IPS-18a (cell line): ENCODE results near the gene ATXN7.

Experiments used
- H3K27ac ChIP-seq: one replicate; pipeline ENCODE4 v1.5.1; 2013; ENCODE audit warnings: low read length
- H3K27me3 ChIP-seq: one replicate; pipeline ENCODE4 v1.6.1; 2013; ENCODE audit warnings: mild to moderate bottlenecking, low read length; ENCODE audit not compliant: control insufficient read depth, insufficient read depth
- H3K36me3 ChIP-seq: one replicate; pipeline ENCODE4 v1.6.1; 2013; ENCODE audit warnings: low read depth, low read length; ENCODE audit not compliant: control insufficient read depth
- H3K4me1 ChIP-seq: one replicate; pipeline ENCODE4 v1.6.1; 2013; ENCODE audit warnings: low read depth, low read length; ENCODE audit not compliant: control insufficient read depth
- H3K4me3 ChIP-seq: one replicate; pipeline ENCODE4 v1.5.1; 2013; ENCODE audit warnings: low read length
- H3K9ac ChIP-seq: one replicate; pipeline ENCODE4 v1.6.1; 2013; ENCODE audit warnings: mild to moderate bottlenecking, low read length, moderate library complexity
- H3K9me3 ChIP-seq: one replicate; pipeline ENCODE4 v1.6.1; 2013; ENCODE audit warnings: low read depth, low read length; ENCODE audit not compliant: control insufficient read depth

Gene ATXN7

GRCh38 chr3:63863150-63864007 is at the start of gene ATXN7, which contains the start of gene THOC7:
TSS of gene ATXN7 (plus strand) at chr3:63863867. CDS start at chr3:63912599, 48,732 bp downstream.
TSS of gene THOC7 (minus strand) at chr3:63863805. CDS start at chr3:63863790, 15 bp downstream.
- Histone ChIP-seq H3K4me1 (peaks cover 29% of the 10 kb centered on the region), H3K36me3 (no peaks in the 10 kb centered on the region), H3K27me3 (peaks cover 4% of the 10 kb centered on the region), H3K9me3 (no peaks in the 10 kb centered on the region), H3K27ac (peak within 1 kb of the TSS; percentile 25), H3K4me3 (peak within 1 kb of the TSS; percentile 85), H3K9ac (peak within 1 kb of the TSS; percentile 85)

GRCh38 chr3:63814237-63814636 is 49.4 kb upstream of the ATXN7 start:
- no peak overlapping the region for H3K27ac ChIP-seq

GRCh38 chr3:63817225-63817624 is 46.4 kb upstream of the ATXN7 start:
- H3K9ac ChIP-seq, result no peak overlapping the region

More at GRCh38 chr3:63814237-63814636, 49.4 kb upstream of the ATXN7 start:
- no peaks in the 10 kb centered on the region for H3K27me3 ChIP-seq
- peaks cover 12% of the 10 kb centered on the region for H3K4me1 ChIP-seq
- H3K36me3 ChIP-seq, result no peaks in the 10 kb centered on the region
- no peaks in the 10 kb centered on the region for H3K9me3 ChIP-seq
- no peak overlapping the region for H3K4me3 ChIP-seq
- no peak overlapping the region for H3K9ac ChIP-seq

GRCh38 chr3:63818282-63819150 is 45.2 kb upstream of the ATXN7 start:
- H3K27me3 ChIP-seq, result no peaks in the 10 kb centered on the region
- no peaks in the 10 kb centered on the region for H3K9me3 ChIP-seq
- no peak overlapping the region for H3K9ac ChIP-seq
- no peak overlapping the region for H3K4me3 ChIP-seq
- H3K27ac ChIP-seq, result no peak overlapping the region
- H3K36me3 ChIP-seq, result no peaks in the 10 kb centered on the region
- H3K4me1 ChIP-seq, result peaks cover 12% of the 10 kb centered on the region

More at GRCh38 chr3:63817225-63817624, 46.4 kb upstream of the ATXN7 start:
- no peak overlapping the region for H3K27ac ChIP-seq
- no peaks in the 10 kb centered on the region for H3K27me3 ChIP-seq
- H3K4me3 ChIP-seq, result no peak overlapping the region
- peaks cover 12% of the 10 kb centered on the region for H3K4me1 ChIP-seq
- H3K9me3 ChIP-seq, result no peaks in the 10 kb centered on the region
- H3K36me3 ChIP-seq, result no peaks in the 10 kb centered on the region

GRCh38 chr3:63819151-63819398 is 44.6 kb upstream of the ATXN7 start, which contains the start of gene C3orf49:
TSS of gene C3orf49 (plus strand) at chr3:63819299. CDS start at chr3:63819472, 173 bp downstream.
- no peak within 1 kb of the TSS for H3K27ac ChIP-seq
- no peaks in the 10 kb centered on the region for H3K9me3 ChIP-seq
- no peak within 1 kb of the TSS for H3K9ac ChIP-seq
- H3K4me3 ChIP-seq, result no peak within 1 kb of the TSS
- no peaks in the 10 kb centered on the region for H3K27me3 ChIP-seq
- no peaks in the 10 kb centered on the region for H3K36me3 ChIP-seq
- peaks cover 7% of the 10 kb centered on the region for H3K4me1 ChIP-seq

GRCh38 chr3:63824309-63824708 is 39.4 kb upstream of the ATXN7 start:
- no peaks in the 10 kb centered on the region for H3K27me3 ChIP-seq
- H3K27ac ChIP-seq, result no peak overlapping the region
- H3K4me1 ChIP-seq, result no peaks in the 10 kb centered on the region
- no peak overlapping the region for H3K9ac ChIP-seq
- H3K36me3 ChIP-seq, result no peaks in the 10 kb centered on the region
- H3K4me3 ChIP-seq, result no peak overlapping the region
- no peaks in the 10 kb centered on the region for H3K9me3 ChIP-seq

GRCh38 chr3:63830526-63830925 is 33.1 kb upstream of the ATXN7 start:
- H3K4me1 ChIP-seq, result no peaks in the 10 kb centered on the region
- H3K4me3 ChIP-seq, result no peak overlapping the region
- H3K27me3 ChIP-seq, result no peaks in the 10 kb centered on the region
- no peaks in the 10 kb centered on the region for H3K9me3 ChIP-seq
- H3K9ac ChIP-seq, result no peak overlapping the region
- H3K27ac ChIP-seq, result no peak overlapping the region
- peaks cover 25% of the 10 kb centered on the region for H3K36me3 ChIP-seq

GRCh38 chr3:63832395-63832794 is 31.3 kb upstream of the ATXN7 start:
- no peak overlapping the region for H3K27ac ChIP-seq
- H3K27me3 ChIP-seq, result no peaks in the 10 kb centered on the region
- no peak overlapping the region for H3K9ac ChIP-seq
- H3K4me3 ChIP-seq, result no peak overlapping the region
- H3K9me3 ChIP-seq, result no peaks in the 10 kb centered on the region
- no peaks in the 10 kb centered on the region for H3K4me1 ChIP-seq
- H3K36me3 ChIP-seq, result peaks cover 30% of the 10 kb centered on the region

GRCh38 chr3:63841704-63842103 is 22.0 kb upstream of the ATXN7 start:
- Histone ChIP-seq H3K4me3 (no peak overlapping the region), H3K4me1 (peaks cover under 1% of the 10 kb centered on the region), H3K9me3 (no peaks in the 10 kb centered on the region), H3K27ac (no peak overlapping the region), H3K27me3 (no peaks in the 10 kb centered on the region), H3K9ac (no peak overlapping the region), H3K36me3 (no peaks in the 10 kb centered on the region)

GRCh38 chr3:63842127-63842526 is 21.5 kb upstream of the ATXN7 start:
- no peaks in the 10 kb centered on the region for H3K9me3 ChIP-seq
- H3K9ac ChIP-seq, result no peak overlapping the region
- H3K36me3 ChIP-seq, result no peaks in the 10 kb centered on the region
- H3K27ac ChIP-seq, result no peak overlapping the region
- peaks cover 2% of the 10 kb centered on the region for H3K4me1 ChIP-seq
- no peaks in the 10 kb centered on the region for H3K27me3 ChIP-seq
- H3K4me3 ChIP-seq, result no peak overlapping the region

- no peak overlapping the region for H3K27ac ChIP-seq
- H3K36me3 ChIP-seq, result no peaks in the 10 kb centered on the region
- H3K9me3 ChIP-seq, result no peaks in the 10 kb centered on the region
- peaks cover 20% of the 10 kb centered on the region for H3K4me1 ChIP-seq
- no peaks in the 10 kb centered on the region for H3K27me3 ChIP-seq
- H3K9ac ChIP-seq, result no peak overlapping the region
- H3K4me3 ChIP-seq, result no peak overlapping the region
Observed at GRCh38 chr3:63845215-63845614, 18.5 kb upstream of the ATXN7 start.
